CD4-positive, alpha-beta T cell treated with Interleukin-10 for 1 hour (primary cell): Measurements from ENCODE around the gene TINCR.
"Not testable (repeated sequence)": the region's sequence is repeated elsewhere in the genome, so short reads cannot be mapped to it uniquely, and the experiment has no call there.

Experiments used
- DNase-seq: peaks from one replicate; pipeline ENCODE4 v3.0.0-alpha.2; 2020

Gene TINCR

DNA sequence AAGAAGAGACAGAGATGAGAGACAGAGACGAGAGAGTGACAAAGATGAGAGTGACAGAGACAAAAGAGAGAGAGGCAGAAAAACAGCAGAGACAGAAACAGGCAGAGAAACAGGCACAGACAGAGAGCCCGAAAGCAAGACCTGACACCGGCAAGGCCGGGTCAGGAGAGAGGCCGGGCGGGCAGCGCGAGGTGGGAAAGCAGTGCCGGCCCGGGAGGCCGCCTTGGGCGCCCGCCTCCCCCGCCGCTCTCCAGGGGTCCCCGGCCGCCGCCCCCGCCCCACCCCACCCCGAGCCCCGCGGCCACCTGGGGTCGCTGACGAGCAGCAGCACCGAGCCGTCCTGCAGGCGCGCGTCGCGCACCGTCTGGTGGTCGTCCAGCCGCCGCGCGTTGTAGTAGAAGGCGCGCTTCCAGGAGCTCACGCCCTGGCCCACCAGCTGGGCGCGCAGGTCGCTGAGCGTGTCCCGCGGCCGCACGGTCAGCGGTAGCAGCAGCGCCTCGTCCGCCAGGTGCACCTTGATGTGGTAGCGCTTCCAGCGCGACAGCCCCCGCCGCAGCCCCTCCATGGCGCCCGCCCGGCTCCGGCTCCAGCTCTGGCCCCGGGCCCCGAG lies at the start of gene TINCR:
TINCR (minus strand) TSS at position 594 of the 610 bp plus-strand sequence.
- DNase-seq = no peak

DNA sequence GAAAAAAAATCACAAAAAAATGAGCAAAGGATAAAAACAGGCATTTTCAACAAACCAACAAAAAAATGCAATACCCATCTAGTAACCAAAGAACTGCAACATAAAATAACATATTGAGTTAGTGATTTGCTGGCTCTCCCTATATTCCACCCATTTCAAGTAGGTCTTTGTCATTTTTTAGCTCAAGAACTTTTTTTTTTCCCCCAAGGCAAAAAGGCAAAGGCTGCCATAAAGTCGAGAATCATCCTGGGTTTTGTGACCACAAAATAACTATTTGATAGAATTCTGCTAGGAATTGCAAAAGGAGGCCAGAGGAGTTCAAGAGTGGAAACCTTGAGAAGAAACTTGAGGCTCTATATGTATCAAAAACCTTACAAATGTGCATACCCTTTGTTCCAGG lies 49.3 kb upstream of the TINCR start:
- DNase-seq = no peak

DNA sequence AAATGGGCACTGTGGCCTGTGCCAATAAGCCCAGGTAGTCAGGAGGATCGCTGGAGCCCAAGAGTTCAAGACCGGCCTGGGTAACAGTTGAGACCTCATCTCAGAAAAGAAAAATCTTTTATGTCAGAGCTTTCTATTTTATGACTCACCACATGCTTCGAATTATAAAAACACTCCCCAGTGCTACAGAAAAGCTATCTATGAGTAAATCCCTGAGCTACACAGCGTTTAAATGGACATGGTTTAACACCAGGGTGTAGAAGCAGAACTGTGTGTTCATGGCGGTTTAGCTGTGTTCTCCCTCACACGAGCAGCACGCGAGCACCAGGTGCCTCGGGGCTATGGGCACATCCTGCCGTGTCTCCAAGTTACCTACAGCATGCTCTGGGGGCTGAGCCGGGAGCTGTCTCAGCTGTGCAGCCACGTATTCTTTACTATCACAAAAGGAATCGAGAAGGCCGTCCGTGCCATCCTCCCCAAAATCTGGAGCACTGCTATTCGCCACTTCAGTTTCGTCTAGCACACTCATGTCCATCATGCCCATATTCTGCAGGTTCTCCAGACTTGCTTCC lies 48.1 kb upstream of the TINCR start:
- no peak for DNase-seq

DNA sequence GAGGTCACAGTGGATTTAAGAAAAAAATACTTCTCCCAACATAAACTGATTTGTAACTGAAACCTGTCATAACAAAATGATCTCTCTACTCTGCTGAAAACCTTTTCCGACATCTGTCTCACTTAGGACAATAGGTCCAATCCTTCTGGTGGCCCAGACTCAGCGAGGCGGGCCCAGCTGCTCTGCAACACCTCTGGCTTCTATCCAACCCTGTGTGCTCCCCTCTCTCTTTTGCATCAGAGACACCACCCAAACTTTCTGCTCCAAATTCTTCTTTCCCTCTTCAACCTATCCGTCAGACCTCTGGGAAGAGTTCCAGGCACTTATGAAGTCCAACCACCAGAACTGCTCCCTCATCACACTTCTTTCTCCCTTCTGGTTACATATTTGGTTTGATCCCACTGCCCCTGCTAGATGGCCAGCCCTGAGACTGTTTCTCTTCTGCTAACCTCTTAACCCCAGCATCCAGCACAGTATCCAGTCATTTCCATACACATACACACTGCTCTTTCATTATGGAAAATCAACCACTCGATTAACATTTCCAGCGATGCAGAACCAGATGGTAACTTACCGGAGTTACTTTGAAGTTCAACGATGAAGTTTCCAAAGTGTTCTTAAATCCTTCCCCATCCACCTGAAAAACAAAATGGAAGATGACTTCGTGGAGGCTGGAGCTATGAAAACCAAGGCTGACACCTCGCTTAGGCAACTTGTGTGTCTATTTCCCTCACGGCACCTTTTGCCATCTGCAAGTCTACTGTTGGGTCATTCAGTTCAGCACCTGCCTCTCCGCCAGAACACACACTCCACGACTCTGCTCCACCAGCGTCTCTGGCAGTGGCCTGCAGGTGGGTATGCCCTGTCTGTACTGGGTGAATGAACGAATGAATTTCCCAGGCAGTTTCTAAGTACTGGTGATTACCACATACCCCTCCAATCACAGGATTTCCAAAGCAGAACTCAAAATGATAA lies 45.4 kb upstream of the TINCR start:
- no peak for DNase-seq

DNA sequence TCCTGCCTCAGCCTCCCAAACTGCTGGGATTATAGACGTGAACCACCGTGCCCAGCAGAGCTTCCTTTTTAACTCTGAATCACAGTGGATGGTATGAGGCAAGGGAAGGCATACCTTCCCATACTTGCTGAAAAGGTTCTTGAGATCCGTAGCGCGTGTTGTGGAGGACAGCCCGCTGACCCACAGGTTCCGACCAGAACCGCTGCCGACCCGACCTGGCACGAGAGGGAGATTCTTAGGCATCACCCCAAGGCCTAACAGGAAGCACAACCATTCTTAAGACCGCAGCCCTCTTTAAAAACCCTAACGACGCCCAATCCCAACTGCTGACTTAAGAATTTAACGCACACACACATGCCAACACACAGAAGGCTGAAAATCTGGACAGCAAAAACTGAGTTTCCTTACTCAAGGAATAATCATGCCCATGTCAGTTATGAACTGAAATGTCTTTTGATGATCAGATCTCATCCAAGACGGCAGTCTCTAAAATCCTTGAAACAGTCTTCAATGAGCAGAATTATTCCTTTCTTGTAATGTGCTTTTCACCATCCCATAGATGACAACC lies 42.2 kb upstream of the TINCR start:
- DNase-seq = no peak

DNA sequence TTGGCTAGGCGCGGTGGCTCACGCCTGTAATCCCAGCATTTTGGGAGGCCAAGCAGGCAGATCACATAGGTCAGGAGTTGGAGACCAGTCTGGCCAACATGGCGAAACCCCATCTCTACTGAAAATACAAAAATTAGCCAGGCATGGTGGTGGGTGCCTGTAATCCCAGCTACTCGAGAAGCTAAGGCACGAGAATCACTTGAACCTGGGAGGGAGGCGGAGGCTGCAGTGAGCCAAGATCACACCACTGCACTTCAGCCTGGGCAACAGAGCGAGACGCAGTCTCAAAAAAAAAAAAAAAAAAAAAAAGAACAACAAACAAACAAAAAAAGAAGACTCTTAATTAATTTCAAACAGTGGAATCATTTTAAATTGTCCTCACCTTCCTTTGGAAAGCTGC lies 41.0 kb upstream of the TINCR start:
- not testable (repeated sequence) for DNase-seq

DNA sequence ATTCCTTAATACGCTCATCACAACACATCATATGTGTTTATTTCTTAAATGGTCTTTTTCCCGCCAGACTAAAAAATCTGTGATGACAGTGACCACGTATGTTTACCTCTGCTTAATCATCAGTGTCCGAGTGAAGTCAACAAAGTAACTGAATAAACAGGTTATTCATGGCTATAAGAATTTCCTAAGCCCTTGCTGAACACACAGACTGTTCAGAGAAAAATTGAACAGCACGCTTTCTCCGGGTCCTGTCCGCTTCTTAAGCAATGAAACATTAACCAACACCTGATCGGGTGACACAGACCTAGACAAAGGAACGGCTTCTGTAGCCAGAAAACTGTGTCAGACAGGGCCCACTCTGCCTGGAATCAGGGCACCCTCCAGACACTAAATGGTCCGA lies 40.5 kb upstream of the TINCR start:
- no peak for DNase-seq

DNA sequence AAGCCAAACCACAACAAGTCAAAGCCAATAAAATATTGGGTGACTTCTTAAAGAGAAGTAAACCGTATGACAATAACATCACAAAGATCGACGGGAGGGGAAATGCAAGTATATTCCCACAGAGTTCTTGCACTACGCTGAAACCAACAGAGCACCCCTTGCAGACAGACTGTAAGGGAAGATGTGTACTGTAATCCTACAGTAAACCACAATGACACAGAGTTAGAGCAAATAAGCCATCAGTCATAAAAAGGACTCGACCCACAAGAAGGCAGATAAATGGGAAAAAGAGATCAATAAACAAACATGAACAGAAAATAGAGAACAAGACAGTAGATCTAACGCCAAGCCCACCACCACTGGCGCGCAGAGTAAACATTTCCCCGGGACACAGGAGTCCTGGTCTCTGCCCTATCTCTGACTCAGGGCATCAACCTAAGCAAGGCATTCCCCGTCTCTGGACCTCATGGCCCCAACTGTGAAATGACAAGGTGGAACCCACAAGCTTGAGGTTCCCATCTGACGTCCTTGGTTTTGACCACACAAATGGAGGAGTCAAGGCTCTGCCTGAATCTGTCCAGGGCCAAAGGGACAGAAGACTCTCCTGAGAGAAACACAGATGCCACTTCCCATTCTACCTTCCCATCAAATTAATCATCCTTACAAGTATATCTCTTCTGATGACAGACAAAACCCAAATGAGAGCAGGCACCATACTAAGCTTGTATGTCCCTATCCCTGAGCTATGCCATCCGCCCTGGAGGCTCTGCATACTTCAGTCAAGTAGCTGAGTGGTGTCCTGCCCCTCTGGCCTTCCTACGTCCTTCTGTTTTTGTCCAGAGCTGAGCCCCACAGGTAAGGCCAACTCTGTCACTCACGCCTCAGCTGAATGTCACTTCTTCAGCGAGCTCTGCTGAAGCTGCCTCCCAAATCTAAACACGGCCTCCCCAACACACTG lies 39.8 kb upstream of the TINCR start:
- no peak for DNase-seq

DNA sequence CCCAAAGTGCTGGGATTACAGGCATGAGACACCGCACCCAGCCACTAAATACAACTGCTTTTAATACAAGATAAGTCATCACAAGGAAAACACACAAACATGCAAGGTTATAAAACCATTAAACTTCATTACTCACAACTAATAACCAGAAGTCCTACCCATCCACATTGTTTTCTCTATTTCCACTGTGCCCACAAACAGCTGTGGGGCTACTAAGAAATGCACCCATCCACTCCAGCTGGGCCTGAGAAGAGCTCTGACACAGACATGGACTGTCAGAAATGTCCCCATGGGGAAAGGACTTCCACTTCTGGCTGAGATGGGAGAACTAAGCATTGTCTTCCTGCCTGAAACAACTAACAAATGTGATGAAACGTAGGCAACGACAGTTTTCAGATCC lies 37.6 kb upstream of the TINCR start:
- no peak for DNase-seq

DNA sequence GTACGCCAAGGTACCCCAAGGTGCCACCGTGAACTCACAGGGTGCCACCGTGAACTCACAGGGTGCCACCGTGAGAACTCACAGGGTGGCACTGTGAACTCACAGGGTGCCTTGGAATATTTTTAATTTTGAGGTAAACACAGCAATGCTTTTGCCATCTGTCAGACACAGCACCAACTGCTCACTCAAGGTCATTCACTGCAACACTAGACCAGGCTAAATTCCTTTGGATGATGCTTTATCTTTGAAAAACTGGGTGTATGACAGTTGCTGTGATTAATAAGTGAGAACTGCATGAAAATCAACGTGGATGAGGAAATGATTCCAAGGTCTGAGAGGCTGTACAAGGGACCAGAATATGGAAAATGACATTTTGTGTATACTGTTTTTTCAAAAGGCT lies 35.9 kb upstream of the TINCR start:
- DNase-seq = no peak

DNA sequence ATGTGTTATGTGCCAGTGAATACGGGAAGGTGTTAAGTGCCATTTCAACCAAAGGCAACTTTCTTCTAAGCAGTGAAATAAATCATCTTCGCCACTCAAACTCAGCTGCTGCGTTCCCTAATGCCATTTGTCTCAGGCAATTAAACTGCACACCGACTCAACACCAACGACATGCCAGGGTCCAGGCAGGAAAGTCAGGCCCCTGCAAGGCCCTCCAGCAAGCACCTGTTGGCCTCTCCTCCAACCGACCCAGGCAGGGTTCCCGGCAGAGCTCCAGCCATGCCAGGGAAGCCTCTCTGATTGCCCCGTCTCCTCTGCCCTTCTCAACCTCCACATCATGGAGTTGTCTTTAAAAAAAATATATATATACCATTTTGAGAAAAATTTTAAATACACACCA lies 33.0 kb upstream of the TINCR start:
- DNase-seq = no peak

DNA sequence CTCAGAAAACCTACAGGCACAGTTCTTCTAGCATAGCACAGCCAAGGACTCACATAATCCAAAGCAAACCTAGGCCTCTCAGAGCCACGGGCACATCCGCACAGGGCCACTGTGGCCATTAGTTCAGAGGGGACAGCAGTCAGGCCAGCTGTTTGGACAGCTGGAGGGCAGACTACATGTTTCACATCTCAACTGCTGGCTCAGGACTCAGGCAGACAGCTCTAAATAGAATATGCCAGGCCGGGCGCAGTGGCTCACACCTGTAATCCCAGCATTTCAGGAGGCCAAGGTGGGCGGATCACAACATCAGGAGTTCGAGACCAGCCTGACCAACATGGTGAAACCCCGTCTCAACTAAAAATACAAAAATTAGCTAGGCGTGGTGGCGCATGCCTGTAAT lies 28.0 kb upstream of the TINCR start:
- DNase-seq = no peak

DNA sequence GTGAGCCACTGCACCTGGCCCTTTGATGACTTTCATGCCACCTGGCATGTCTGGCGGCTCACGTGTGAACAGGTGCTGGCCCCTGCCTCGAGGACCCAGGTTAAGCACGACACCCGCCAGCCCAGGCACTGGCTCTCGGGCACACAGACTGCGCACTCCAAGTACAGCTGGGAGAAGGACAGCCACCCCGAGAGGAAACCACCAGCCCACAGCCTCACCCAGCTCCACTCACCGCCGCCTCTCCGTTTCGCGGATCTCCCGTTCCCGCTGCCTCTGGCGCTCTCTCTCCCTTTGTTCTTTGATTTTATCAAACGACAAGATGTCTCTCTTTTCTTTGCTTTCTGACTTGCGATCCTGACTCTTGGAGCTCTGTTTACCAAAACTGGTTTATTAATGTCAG lies 27.4 kb upstream of the TINCR start:
- no peak for DNase-seq

DNA sequence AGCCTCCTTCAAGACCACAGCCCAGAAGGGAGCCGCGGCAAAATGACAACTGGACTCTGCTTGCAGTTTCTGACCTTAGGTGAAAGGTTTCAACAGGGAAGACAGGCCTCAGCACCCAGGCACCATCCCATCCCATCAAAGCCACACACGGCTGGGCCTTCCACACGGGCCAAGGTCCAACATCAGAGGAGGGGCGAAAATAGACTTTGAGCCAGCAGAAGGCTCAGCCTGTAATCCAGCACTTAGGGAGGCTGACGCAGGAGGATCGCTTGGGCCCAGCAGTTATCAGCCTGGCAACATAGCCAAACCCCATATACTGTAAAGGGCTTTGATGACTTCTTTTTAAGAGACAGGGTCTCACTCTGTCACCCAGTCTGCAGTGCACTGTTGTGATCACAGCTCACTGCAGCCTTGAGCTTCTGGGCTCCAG lies 26.8 kb upstream of the TINCR start:
- no peak for DNase-seq

DNA sequence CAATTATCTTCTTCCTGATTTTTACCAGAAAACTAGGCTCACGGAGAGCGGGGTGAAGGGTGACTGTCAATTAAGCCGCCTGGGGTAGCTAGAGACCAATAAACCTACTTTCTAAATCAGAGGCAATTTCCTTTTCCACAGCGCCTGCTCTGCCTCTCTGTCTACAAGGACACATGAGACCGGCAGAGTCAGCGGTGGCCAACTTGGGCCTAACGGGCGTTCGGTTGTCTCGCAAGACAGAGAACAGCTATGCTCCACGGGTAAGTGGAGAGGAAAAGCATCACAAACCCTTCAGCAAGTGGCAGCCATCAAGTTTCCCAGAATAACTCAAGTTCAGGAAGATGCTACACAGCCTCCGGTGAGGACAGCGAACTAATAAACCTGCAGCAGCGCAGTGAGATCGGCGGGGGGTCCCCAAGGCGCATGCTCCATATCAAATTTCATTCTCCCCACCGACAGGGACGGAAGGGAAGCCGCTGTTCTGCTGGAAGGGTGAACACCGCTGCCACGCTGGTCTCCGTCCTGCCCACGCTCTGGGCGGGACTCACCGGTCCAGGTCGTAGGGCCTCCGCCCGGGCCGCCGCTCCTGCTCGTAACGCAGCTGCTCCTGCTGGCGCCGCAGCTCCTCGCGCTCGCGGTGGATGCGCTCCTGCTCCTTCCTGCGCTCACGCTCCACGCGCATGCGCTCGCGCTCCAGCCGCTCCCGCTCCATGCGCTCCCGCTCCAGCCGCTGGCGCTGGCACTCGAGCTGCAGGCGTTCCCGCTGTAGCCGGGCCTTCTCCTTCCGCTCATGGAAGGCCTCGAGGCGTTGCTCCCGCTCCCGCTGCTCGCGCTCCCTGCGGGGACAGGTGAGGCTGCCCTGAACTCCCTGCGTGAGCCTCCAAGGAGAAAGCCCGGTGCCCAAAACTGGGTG lies 25.8 kb upstream of the TINCR start:
- DNase-seq = no peak

DNA sequence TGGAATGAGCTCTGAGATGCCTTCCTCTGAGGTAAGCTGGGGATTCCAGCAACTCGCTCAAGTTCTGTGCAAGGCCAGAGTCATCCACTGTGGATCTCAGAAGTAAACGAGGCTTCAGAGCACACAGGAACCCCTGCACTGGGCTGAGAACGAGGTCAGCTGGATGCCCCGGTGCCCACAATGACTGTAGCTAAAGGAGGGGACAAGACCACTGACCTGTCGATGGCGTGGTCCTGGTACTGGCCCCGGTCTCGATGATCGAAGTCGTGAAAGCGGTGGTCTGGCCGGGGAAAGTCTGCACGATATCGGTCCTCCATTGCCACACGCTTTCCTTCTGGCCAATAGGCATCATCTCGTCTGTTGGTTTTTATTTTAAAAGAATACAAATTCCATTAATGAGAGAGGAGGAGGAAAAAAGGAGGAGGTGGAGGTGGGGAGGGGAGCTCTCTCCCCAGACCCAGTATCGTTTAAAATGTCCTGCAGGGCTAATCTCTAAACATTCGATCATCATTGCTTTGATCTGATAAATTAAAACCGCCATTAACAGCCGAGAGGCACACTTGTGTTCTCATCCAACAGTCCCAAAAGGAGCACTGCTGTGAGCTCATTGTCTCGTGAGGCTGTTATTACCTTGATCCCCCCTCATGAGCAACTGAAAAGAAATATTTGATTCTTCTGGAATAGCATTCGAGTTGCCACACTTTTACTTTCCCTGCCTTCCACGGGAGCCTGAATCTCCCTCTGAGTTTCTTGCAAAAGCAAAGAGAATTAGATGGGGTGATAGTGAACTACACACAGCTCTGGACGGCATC lies 25.0 kb upstream of the TINCR start:
- DNase-seq = no peak

DNA sequence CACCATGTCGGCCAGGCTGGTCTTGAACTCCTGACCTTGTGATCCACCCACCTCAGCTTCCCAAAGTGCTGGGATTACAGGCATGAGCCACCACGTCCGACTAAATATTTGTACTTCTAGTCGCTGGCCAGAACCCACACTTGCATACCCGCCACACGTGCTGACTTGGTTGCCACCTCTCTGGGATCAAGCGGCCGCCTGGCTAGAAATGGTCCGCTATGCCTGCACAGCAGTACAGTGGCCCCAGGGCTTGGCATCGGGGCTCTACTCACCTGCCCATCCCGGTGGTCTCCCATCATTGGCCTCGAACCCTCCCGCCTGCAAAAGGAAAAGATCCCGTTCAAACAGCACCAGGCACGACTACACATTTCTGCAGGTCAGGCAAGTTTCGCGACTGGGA lies 23.7 kb upstream of the TINCR start:
- DNase-seq = no peak

DNA sequence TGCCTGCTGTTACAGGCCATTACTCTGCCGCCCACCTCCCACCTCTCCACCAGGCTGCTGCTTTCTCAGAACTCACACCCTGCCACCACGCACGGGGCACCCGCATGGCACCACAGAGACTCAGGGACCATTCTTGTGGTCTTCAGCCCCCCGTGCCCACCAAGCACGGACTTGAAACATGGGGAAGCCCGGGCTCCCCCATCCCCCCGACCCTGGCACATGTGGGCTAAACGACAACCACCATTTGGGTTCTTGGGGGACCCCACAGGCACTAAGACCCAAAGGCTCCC lies 23.1 kb upstream of the TINCR start:
- no peak for DNase-seq

DNA sequence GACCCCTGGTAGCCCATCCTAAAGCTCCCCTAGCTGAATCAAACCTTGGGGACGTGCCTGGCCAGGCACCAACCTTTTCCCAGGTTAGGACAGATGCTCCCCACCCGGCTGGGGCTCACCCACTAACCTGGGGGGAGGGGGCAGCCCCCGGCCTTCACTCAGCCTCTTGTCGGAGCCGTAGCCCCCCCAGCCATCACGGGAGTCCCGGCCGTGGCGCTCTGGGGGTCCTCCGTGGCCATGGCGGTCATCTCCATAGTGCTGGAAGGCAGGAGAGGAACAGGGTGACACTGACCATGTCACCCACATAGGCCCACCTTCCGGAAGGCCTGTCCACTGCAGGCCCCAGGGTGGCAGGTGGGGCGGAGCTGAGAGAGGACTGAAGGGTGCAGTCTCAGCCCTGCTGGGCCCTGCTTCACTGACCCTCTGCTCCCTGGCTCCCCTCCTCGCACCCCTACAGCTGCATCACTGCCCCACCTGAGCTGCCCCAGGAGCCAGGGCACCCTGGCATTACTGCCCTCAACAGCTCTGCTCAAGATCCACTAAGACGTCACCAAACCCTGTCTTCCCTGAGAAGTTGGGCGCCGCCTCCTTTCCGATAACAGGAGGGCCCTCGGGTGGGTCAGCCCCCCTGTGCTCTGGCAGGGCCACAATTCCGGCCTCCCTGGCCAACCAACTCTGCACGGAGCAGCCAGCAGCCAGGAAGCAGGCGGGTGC lies 22.6 kb upstream of the TINCR start:
- DNase-seq = no peak
